NCI-H146 treated with DMSO at 0.1 percent for 48 hours (cell line): ENCODE measurements around the gene PRKAG3.
A peak's percentile ranks its signal among the peaks of the same experiment; 100 is the strongest.

Experiments used
- DNase-seq: peaks from one replicate; lab custom pipeline; 2025; ENCODE audit not compliant: unreplicated experiment; lab: John Stamatoyannopoulos, UW

Gene PRKAG3

GRCh38 chr2:218831378-218831990 lies at the start of gene PRKAG3:
Gene PRKAG3, minus strand, starts transcription at chr2:218831803.
- no peak for DNase-seq

GRCh38 chr2:218880859-218881594 lies 49.4 kb upstream of the PRKAG3 start:
- DNase-seq: no peak

- no peak for DNase-seq
Observed at GRCh38 chr2:218880102-218880858, 48.7 kb upstream of the PRKAG3 start, which contains the start of gene WNT10A. Gene WNT10A, plus strand, starts transcription at chr2:218880852. Its CDS starts 144 bp downstream, at chr2:218880996.

- no peak for DNase-seq
Observed at GRCh38 chr2:218879776-218880101, 48.1 kb upstream of the PRKAG3 start.

GRCh38 chr2:218878926-218879761 lies 47.5 kb upstream of the PRKAG3 start:
- DNase-seq: no peak

DNA sequence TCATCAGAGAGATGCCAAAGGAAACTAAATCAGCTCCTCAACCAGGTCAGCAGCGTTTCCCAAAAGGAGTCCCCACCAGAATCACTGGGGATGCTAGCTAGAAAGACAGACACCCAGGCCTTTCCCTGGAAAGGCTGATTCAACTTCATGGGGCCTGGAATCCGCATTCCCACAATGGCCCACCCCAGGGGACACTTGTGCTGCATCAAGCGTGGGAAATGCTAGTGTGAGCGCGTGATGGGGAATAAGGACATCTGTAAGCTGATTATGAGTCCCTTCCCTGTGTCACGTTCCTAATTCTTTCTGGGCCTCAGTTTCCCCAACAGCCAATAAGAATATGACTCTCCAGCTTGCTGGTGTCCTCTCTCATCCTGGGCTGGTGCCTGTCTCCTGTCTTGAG lies 46.9 kb upstream of the PRKAG3 start:
- no peak for DNase-seq

GRCh38 chr2:218877891-218878290 lies 46.3 kb upstream of the PRKAG3 start:
- no peak for DNase-seq

DNA sequence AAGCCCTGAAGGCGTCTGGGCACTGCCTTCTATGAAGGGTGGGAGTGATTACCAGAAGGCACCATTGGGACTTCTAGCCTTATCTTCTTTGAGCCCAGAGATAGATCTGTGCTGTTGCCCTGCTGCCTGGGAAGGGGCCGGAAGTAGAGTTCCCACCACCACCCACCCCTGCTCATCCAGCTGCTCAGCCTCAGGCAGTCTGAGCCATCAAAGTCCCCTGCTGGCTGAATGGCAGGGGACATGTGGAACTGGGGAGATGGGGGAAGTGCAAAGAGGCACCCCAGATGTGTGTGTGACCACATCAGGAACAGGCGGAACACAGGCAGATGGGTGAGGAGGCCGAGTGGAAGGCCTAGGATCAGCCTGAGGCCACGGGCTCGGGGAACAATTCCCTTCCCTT lies 45.7 kb upstream of the PRKAG3 start:
- no peak for DNase-seq

GRCh38 chr2:218876562-218877219 lies 45.1 kb upstream of the PRKAG3 start:
- DNase-seq: peak; percentile 12

DNA sequence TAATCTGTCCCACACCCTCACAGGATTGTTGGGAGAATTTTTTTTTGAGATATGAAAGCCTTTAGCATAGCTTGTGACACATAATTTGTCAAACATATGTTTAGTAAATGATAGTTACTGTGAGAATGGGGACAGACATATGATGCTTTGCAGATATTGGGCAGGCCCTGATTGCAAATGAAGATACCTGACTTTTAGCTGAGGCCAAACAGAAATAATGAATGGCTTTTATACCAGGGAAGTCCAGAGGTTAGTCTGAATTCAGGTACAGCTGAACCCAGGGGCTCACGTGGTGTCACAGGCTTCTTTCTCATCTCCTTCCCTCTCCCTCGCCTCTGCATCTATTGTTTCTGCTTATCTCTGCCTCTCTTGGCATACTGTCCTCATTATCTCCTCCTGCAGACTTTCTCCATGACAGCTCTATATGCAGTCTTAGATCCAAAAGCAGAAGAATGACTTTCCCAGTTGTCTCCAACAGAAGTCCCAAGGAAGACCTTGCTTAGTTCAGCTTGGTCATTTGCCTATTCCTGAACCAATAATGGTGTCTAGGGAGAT lies 44.2 kb upstream of the PRKAG3 start:
- no peak for DNase-seq

- no peak for DNase-seq
Observed at GRCh38 chr2:218873359-218874194, 42.0 kb upstream of the PRKAG3 start.

- DNase-seq: no peak
Observed at GRCh38 chr2:218872645-218873358, 41.2 kb upstream of the PRKAG3 start.

DNA sequence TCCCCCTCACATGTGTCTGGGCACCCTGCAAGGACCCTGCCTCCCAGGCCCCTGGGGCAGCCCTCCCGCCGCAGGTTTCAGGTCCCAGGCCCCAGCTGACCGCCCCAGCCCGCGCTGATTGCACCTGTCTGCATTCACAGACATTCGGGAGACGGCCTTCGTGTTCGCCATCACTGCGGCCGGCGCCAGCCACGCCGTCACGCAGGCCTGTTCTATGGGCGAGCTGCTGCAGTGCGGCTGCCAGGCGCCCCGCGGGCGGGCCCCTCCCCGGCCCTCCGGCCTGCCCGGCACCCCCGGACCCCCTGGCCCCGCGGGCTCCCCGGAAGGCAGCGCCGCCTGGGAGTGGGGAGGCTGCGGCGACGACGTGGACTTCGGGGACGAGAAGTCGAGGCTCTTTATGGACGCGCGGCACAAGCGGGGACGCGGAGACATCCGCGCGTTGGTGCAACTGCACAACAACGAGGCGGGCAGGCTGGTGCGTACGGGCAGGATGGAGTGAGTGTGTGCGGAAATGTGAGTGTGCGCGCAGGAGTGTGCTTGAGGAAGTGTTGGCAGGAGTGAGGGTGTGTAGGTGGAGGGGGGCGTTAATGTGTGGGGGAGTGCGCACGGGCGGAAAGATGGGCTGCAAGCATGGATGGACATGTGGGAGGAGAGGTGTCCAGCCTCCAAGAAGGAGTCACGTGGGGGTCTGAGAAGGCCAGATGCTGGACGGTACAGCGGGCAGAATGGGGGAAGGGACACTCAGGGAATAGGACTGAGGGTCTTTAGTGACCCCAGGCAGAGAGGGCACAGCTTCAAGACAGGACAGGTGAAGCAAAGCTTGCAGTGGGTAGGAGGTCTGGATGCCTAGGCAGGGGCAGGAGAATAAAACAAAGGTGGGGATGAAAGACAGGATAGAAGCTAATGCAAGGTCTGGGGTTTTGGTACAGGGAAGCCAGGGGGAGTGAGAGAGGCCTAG lies 40.0 kb upstream of the PRKAG3 start:
- DNase-seq: no peak

GRCh38 chr2:218870984-218871344 lies 39.4 kb upstream of the PRKAG3 start:
- no peak for DNase-seq

DNA sequence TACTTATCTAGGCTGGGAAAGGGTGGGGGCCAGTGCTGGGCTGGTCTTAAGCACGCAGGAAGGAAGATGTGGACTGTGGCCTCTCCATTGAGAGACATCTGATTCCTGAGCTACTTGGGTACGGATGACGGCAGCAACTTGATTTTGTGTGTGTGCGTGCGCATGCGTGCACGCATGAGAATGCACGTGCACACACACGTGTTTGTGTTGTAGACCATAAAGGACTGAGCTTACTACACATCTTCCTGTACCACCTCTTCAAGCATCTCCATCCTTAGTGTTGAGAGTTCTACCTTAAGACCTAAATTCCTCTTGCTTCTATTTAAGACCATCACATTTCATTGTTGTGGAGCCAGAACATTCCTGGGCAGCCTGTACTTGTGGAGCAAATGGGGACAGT lies 37.5 kb upstream of the PRKAG3 start:
- DNase-seq: no peak

DNA sequence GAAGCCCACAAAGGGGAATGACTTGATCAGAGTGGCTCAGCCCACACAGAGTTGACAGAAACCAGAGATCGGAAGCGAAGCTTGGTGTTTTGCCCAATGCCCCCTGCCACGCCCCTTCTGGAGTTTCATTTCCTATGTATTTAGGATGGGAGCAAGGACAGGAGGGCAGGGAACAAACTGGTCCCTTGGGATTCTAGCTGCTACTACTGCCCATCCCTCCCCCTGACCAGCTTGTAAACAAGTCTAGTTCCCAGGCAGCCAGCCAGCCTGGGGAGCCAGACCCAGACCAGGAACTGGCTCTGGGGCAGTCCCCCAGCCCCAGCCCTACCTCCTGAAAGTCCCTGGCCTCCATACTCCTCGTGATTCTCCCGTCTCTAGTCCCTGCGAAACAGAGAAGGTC lies 36.3 kb upstream of the PRKAG3 start:
- no peak for DNase-seq

DNA sequence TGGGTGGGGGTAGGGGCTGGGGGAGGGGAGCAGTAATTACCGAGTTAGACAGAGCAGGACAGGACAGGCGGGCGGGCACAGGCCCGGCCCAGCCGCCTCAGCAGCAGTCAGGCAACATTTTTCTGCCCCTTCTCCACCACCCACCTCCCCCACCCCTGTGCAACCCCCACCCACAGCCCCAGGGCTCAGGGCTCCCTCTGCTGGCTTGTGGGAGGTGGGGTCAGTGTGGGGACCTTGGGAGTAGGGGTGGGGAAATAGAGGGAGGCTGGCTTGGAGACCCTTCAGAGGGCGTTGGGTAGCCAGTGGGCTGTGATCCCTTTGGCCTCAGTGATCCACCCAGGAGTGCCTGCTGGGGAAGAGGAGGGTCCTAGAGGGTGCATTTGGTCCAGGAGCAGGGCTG lies 34.4 kb upstream of the PRKAG3 start:
- no peak for DNase-seq

DNA sequence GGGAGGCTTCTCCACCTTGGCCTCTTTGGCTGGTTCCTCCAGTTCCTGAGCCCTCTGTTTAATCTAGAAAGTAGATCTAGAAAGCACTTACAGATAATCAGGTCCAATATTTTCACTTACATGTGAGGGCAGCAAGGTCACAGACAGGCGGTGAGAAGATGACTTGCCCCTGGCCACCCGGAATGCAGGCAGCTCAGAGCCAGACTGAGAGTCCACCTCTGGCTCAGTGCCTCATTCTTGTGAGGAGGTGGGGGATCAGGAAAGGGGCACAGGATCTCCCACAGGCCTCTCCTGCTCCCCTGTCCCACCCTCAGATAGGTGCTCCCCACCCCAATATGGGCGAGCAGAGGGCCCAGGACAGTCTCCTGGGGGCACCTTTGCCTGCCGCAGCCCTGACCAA lies 33.8 kb upstream of the PRKAG3 start:
- no peak for DNase-seq
